Neural progenitor cell (in vitro differentiated cells): ENCODE data around the gene ZNF835.

Experiments
- EZH2phosphoT487 ChIP-seq: fragments of 200-600 bp; sonication (generic); IDR thresholded peaks from 2 replicates; pipeline ENCODE4 v1.6.1; 2017; ENCODE audit warnings: antibody characterized with exemption
- TF ChIP-seq, protein P1 (sequence below): fragments of 200-600 bp; sonication (generic); IDR thresholded peaks from 2 replicates; pipeline ENCODE4 v1.5.1; 2017; ENCODE audit warnings: antibody characterized with exemption, mild to moderate bottlenecking

DNA sequence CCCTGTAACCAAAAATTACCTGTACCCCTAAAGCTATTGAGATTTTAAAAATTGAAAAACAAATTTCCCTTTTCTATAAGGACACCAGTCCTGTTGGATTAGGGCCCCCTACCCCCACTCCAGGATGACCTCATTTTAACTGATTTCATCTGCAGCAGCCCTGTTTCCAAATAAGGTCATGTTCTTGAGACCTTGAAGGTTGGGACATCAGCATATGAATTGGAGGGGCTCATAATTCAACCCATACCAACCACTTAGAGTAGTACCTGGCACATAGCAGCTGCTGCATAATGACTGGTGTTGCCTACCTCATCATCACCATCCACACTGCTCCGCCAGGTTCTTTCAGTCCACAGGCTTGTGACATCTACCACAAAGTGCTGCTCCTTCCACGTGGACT, 58.8 kb downstream of the ZNF835 start:
- TF ChIP-seq, protein P1, sequence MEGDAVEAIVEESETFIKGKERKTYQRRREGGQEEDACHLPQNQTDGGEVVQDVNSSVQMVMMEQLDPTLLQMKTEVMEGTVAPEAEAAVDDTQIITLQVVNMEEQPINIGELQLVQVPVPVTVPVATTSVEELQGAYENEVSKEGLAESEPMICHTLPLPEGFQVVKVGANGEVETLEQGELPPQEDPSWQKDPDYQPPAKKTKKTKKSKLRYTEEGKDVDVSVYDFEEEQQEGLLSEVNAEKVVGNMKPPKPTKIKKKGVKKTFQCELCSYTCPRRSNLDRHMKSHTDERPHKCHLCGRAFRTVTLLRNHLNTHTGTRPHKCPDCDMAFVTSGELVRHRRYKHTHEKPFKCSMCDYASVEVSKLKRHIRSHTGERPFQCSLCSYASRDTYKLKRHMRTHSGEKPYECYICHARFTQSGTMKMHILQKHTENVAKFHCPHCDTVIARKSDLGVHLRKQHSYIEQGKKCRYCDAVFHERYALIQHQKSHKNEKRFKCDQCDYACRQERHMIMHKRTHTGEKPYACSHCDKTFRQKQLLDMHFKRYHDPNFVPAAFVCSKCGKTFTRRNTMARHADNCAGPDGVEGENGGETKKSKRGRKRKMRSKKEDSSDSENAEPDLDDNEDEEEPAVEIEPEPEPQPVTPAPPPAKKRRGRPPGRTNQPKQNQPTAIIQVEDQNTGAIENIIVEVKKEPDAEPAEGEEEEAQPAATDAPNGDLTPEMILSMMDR = no peak
- no peak for TF ChIP-seq EZH2phosphoT487
